ENCODE data around the gene NAA80. TPM values are rescaled to one million over a fixed set of nuclear protein-coding genes. Genes with fewer than 3 reads are reported as not detected.

The NAA80 gene
- total and polyA plus RNA-seq, 2 of the 13 experiments (the other 11 are each of a cell fraction or from before 2014, with no cell fraction given): 3.4 to 8.7 TPM

- TF ChIP-seq, protein P1, sequence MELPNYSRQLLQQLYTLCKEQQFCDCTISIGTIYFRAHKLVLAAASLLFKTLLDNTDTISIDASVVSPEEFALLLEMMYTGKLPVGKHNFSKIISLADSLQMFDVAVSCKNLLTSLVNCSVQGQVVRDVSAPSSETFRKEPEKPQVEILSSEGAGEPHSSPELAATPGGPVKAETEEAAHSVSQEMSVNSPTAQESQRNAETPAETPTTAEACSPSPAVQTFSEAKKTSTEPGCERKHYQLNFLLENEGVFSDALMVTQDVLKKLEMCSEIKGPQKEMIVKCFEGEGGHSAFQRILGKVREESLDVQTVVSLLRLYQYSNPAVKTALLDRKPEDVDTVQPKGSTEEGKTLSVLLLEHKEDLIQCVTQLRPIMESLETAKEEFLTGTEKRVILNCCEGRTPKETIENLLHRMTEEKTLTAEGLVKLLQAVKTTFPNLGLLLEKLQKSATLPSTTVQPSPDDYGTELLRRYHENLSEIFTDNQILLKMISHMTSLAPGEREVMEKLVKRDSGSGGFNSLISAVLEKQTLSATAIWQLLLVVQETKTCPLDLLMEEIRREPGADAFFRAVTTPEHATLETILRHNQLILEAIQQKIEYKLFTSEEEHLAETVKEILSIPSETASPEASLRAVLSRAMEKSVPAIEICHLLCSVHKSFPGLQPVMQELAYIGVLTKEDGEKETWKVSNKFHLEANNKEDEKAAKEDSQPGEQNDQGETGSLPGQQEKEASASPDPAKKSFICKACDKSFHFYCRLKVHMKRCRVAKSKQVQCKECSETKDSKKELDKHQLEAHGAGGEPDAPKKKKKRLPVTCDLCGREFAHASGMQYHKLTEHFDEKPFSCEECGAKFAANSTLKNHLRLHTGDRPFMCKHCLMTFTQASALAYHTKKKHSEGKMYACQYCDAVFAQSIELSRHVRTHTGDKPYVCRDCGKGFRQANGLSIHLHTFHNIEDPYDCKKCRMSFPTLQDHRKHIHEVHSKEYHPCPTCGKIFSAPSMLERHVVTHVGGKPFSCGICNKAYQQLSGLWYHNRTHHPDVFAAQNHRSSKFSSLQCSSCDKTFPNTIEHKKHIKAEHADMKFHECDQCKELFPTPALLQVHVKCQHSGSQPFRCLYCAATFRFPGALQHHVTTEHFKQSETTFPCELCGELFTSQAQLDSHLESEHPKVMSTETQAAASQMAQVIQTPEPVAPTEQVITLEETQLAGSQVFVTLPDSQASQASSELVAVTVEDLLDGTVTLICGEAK (IDR thresholded peaks at IDR 0.05): no peak
- TF ChIP-seq, protein P1 (CRISPR knock-in tag; IDR thresholded peaks at IDR 0.05): no peak
- TF ChIP-seq AKAP8 (CRISPR knock-in tag; IDR thresholded peaks at IDR 0.05): no peak
- TF ChIP-seq CC2D1A (CRISPR knock-in tag; IDR thresholded peaks at IDR 0.05): no peak
- no peak for TF ChIP-seq ZNF570 (CRISPR knock-in tag; IDR thresholded peaks at IDR 0.05; ENCODE audit: borderline replicate concordance)
Observed at GRCh38 chr3:50276762-50277101, 22.5 kb downstream of the NAA80 start (continued).
